Panc1 (cell line): ENCODE data around the gene PRDX2. TPM values are rescaled to one million over a fixed set of nuclear protein-coding genes. Genes with fewer than 3 reads are reported as not detected.

Experiments used
- ATAC-seq: fragments of 200-7000 bp; cut with Tn5 transposase; 2 replicates; pipeline ENCODE4 v1.9.1; 2020; ENCODE audit warnings: mild to moderate bottlenecking, moderate library complexity
- BruUV-seq: library from RNA; stranded (reverse); fragments of 400-500 nt; replicated peaks from 2 replicates; lab custom pipeline; 2021; lab: Mats Ljungman, UMichigan
- CTCF ChIA-PET: fragments of 300-600 bp; sonication (Branson Sonifier 250); formaldehyde crosslinking; loops from one replicate; lab custom pipeline; 2022; ENCODE audit warnings: antibody characterized with exemption; lab: Charles Lee
- POLR2A ChIA-PET: fragments of 300-600 bp; sonication (Branson Sonifier 250); formaldehyde crosslinking; loops from one replicate; lab custom pipeline; 2022; ENCODE audit warnings: antibody characterized with exemption; lab: Charles Lee
- DNase-seq: peaks from one replicate; pipeline ENCODE4 v3.0.0-alpha.2; 2010; ENCODE audit warnings: low read depth, low spot score
- H3K27ac ChIP-seq: 2 replicates; pipeline ENCODE4 v1.5.1; 2011; ENCODE audit warnings: mild to moderate bottlenecking, low read length, inconsistent platforms
- H3K27me3 ChIP-seq: fragments of 200-500 bp; sonication (Bioruptor generic); 2 replicates; pipeline ENCODE4 v1.6.0; 2014; ENCODE audit warnings: low read length, inconsistent platforms; ENCODE audit not compliant: control insufficient read depth, insufficient read depth
- H3K36me3 ChIP-seq: fragments of 200-500 bp; sonication (Bioruptor generic); 2 replicates; pipeline ENCODE4 v1.5.1; 2014; ENCODE audit warnings: inconsistent platforms, mild to moderate bottlenecking, low read length, moderate library complexity; ENCODE audit not compliant: control insufficient read depth, insufficient read depth
- H3K4me1 ChIP-seq: 2 replicates; pipeline ENCODE4 v1.5.1; 2011; ENCODE audit warnings: inconsistent platforms, mild to moderate bottlenecking, low read length, moderate library complexity; ENCODE audit not compliant: control insufficient read depth, insufficient read depth
- H3K4me3 ChIP-seq, 2 experiments: 2 replicates each; pipeline ENCODE4 v1.5.1; 2011 to 2012; ENCODE audit warnings: low read depth in 2 of 2, low read length in 2 of 2, mild to moderate bottlenecking in 2 of 2, inconsistent platforms in 1 of 2, moderate library complexity in 1 of 2
- H3K9me3 ChIP-seq: fragments of 200-500 bp; sonication (Bioruptor generic); 2 replicates; pipeline ENCODE4 v1.5.1; 2014; ENCODE audit warnings: low read depth, mild to moderate bottlenecking, inconsistent platforms, low read length, moderate library complexity; ENCODE audit not compliant: control insufficient read depth, insufficient read depth
- CTCF ChIP-seq: fragments of 450-650 bp; IDR thresholded peaks from 2 replicates; pipeline ENCODE4 v1.5.1; 2017; ENCODE audit warnings: mild to moderate bottlenecking
- POLR2AphosphoS5 ChIP-seq: IDR thresholded peaks from 2 replicates; pipeline ENCODE4 v1.6.1; 2012; ENCODE audit warnings: mild to moderate bottlenecking, low read depth, low read length, moderate library complexity
- REST ChIP-seq, 2 experiments: IDR thresholded peaks; 2 replicates each; pipeline ENCODE4 v1.6.1; 2011 to 2012; ENCODE audit warnings: low read depth in 2 of 2, control low read depth in 1 of 2, low read length in 1 of 2, mild to moderate bottlenecking in 1 of 2, moderate library complexity in 1 of 2; ENCODE audit not compliant: insufficient read depth in 1 of 2
- SIN3A ChIP-seq: IDR thresholded peaks from 2 replicates; pipeline ENCODE4 v1.6.1; 2012; ENCODE audit warnings: low read depth, mild to moderate bottlenecking, low read length, moderate library complexity, borderline replicate concordance; ENCODE audit not compliant: insufficient read depth
- TCF7L2 ChIP-seq: IDR thresholded peaks from 2 replicates; pipeline ENCODE4 v1.6.1; 2011; ENCODE audit warnings: mild to moderate bottlenecking, low read depth, low read length, inconsistent platforms
- in situ Hi-C: cut with HindIII; loops from 2 replicates; pipeline ENCODE4 v1.10.0; 2016; ENCODE audit warnings: low sequenced_read_pairs, low pct_unique_long_range_greater_than_20kb
- intact Hi-C: fragments of 100-400 bp; cut with micrococcal nuclease; formaldehyde crosslinking; loops from one replicate; pipeline ENCODE4 v1.10.0; 2022; ENCODE audit not compliant: unreplicated experiment
- total RNA-seq: library from RNA; stranded (reverse); gene quantifications from one replicate; pipeline ENCODE4 v1.2.1, GENCODE V29; 2021; ENCODE audit not compliant: unreplicated experiment

PRDX2 gene
- total RNA-seq, 1 experiment from 2014 or later: 61.0 TPM

GRCh38 chr19:12784871-12785430 is 16.6 kb downstream of the PRDX2 start:
- TF ChIP-seq TCF7L2: no peak
- no peak for TF ChIP-seq REST (IDR thresholded peaks at IDR 0.05; ENCODE audit: insufficient read depth in 1 of 2, low read depth in 2 of 2, low read length in 1 of 2)
- no peak for TF ChIP-seq SIN3A
- TF ChIP-seq CTCF: no peak
- no peak for TF ChIP-seq POLR2AphosphoS5
- Histone ChIP-seq H3K36me3 (no peaks in the 10 kb centered on the region), H3K4me1 (peaks cover 53% of the 10 kb centered on the region), H3K9me3 (no peaks in the 10 kb centered on the region), H3K4me3 (no peak overlapping the region), H3K27ac (peak overlapping the region; percentile 99), H3K27me3 (no peaks in the 10 kb centered on the region)
- POLR2A ChIA-PET: interaction anchor here (0.6 kb wide), 1 partner anchor 9 kb away, joined by 11 read pairs; no protein-coding TSS in a partner anchor
- in situ Hi-C loops: no loop called here
- no TSS peak for BruUV-seq
- intact Hi-C loops: no loop called here
- DNase-seq (no peak), ATAC-seq (no peak)
- CTCF ChIA-PET: no interaction called here

- peaks cover 54% of the 10 kb centered on the region for H3K4me1 ChIP-seq
- in situ Hi-C loops (no loop called here), intact Hi-C loops (no loop called here)
- ATAC-seq (no peak), DNase-seq (no peak)
- TF ChIP-seq POLR2AphosphoS5: no peak
- TF ChIP-seq SIN3A: no peak
- no peak for TF ChIP-seq CTCF
- no peak for TF ChIP-seq REST (IDR thresholded peaks at IDR 0.05; ENCODE audit: insufficient read depth in 1 of 2, low read depth in 2 of 2, low read length in 1 of 2)
- no peak for TF ChIP-seq TCF7L2
- ChIA-PET CTCF (no interaction called here), POLR2A (no interaction called here)
- peak overlapping the region; percentile 12 for H3K27ac ChIP-seq
- BruUV-seq: no TSS peak
- H3K4me3 ChIP-seq: no peak overlapping the region
- no peaks in the 10 kb centered on the region for H3K9me3 ChIP-seq
- no peaks in the 10 kb centered on the region for H3K27me3 ChIP-seq
- no peaks in the 10 kb centered on the region for H3K36me3 ChIP-seq
Measured at GRCh38 chr19:12784394-12784870, 17.2 kb downstream of the PRDX2 start.
